H1 (cell line): ENCODE results near the gene KCNH1.

Experiments used
- BCL11A ChIP-seq, 2 experiments: IDR thresholded peaks; one replicate each; pipeline ENCODE4 v1.6.1; 2011; ENCODE audit warnings: low read depth in 2 of 2, low read length in 2 of 2, mild to moderate bottlenecking in 2 of 2
- GABPA ChIP-seq: IDR thresholded peaks from 2 replicates; pipeline ENCODE4 v1.6.1; 2011; ENCODE audit warnings: mild to moderate bottlenecking, low read length, moderate library complexity, borderline replicate concordance; ENCODE audit not compliant: insufficient read depth
- JUND ChIP-seq: IDR thresholded peaks from 2 replicates; pipeline ENCODE4 v1.6.1; 2011; ENCODE audit warnings: mild to moderate bottlenecking, improper control_type of control experiment, low read length
- KDM1A ChIP-seq: fragments of 200-600, 300-600 bp; sonication (generic); IDR thresholded peaks from 2 replicates; pipeline ENCODE4 v1.7.1; 2016; ENCODE audit warnings: mild to moderate bottlenecking, low read length, borderline replicate concordance
- MAFK ChIP-seq: IDR thresholded peaks from 2 replicates; pipeline ENCODE4 v1.6.1; 2012; ENCODE audit warnings: low read depth, mild to moderate bottlenecking, improper control_type of control experiment, low read length
- MAX ChIP-seq: IDR thresholded peaks from 2 replicates; pipeline ENCODE4 v1.6.1; 2012; ENCODE audit warnings: inconsistent platforms
- POLR2A ChIP-seq, 2 experiments: IDR thresholded peaks; 1 replicate in 1 of 2; 2 replicates in 1 of 2; pipeline ENCODE4 v1.6.1; 2011; ENCODE audit warnings: low read depth in 2 of 2, low read length in 2 of 2, mild to moderate bottlenecking in 2 of 2; ENCODE audit errors: control extremely low read depth in 1 of 2
- RFX5 ChIP-seq: IDR thresholded peaks from 2 replicates; pipeline ENCODE4 v1.6.1; 2011; ENCODE audit warnings: low read depth, low read length, improper control_type of control experiment, borderline replicate concordance
- SIN3A ChIP-seq, 2 experiments: IDR thresholded peaks in 1 of 2; conservative IDR thresholded peaks in 1 of 2; 2 replicates each; pipeline ENCODE4 v1.6.1; 2011 to 2012; ENCODE audit warnings: low read length in 2 of 2, improper control_type of control experiment in 1 of 2, low read depth in 1 of 2, mild to moderate bottlenecking in 1 of 2
- SP4 ChIP-seq: IDR thresholded peaks from 2 replicates; pipeline ENCODE4 v1.6.1; 2012; ENCODE audit warnings: low read length, inconsistent platforms
- TAF1 ChIP-seq: IDR thresholded peaks from 2 replicates; pipeline ENCODE4 v1.6.1; 2011; ENCODE audit warnings: mild to moderate bottlenecking, low read depth, low read length
- TBP ChIP-seq: IDR thresholded peaks from 2 replicates; pipeline ENCODE4 v1.6.1; 2011; ENCODE audit warnings: low read depth, low read length, improper control_type of control experiment
- YY1 ChIP-seq: IDR thresholded peaks from 2 replicates; pipeline ENCODE4 v1.6.1; 2011; ENCODE audit warnings: low read depth, mild to moderate bottlenecking, low read length
- TF ChIP-seq, protein P1 (sequence below), 3 experiments: IDR thresholded peaks; 1 replicate in 2 of 3; 2 replicates in 1 of 3; pipeline versions ENCODE4 v1.5.1 to v1.6.1; 2011; ENCODE audit warnings: low read length in 3 of 3, mild to moderate bottlenecking in 3 of 3, inconsistent platforms in 2 of 3, low read depth in 1 of 3, moderate library complexity in 1 of 3; ENCODE audit not compliant: insufficient read depth in 1 of 3; ENCODE audit errors: control extremely low read depth in 1 of 3

GRCh38 chr1:210978316-210978973, 155.5 kb downstream of the KCNH1 start:
- TF ChIP-seq POLR2A (IDR thresholded peaks at IDR 0.05; ENCODE audit: control extremely low read depth in 1 of 2, low read depth in 2 of 2, low read length in 2 of 2), result no peak
- TF ChIP-seq, protein P1, sequence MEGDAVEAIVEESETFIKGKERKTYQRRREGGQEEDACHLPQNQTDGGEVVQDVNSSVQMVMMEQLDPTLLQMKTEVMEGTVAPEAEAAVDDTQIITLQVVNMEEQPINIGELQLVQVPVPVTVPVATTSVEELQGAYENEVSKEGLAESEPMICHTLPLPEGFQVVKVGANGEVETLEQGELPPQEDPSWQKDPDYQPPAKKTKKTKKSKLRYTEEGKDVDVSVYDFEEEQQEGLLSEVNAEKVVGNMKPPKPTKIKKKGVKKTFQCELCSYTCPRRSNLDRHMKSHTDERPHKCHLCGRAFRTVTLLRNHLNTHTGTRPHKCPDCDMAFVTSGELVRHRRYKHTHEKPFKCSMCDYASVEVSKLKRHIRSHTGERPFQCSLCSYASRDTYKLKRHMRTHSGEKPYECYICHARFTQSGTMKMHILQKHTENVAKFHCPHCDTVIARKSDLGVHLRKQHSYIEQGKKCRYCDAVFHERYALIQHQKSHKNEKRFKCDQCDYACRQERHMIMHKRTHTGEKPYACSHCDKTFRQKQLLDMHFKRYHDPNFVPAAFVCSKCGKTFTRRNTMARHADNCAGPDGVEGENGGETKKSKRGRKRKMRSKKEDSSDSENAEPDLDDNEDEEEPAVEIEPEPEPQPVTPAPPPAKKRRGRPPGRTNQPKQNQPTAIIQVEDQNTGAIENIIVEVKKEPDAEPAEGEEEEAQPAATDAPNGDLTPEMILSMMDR (IDR thresholded peaks at IDR 0.05; ENCODE audit: control extremely low read depth in 1 of 3, insufficient read depth in 1 of 3, low read depth in 1 of 3, low read length in 3 of 3), result no peak
- no peak for TF ChIP-seq GABPA
- TF ChIP-seq TAF1, result no peak
- TF ChIP-seq MAX, result no peak
- no peak for TF ChIP-seq SP4
- no peak for TF ChIP-seq SIN3A (conservative IDR thresholded peaks at IDR 0.05 in 1 of 2, IDR thresholded peaks at IDR 0.05 in 1 of 2; ENCODE audit: low read depth in 1 of 2, low read length in 2 of 2)
- no peak for TF ChIP-seq KDM1A
- no peak for TF ChIP-seq RFX5
- TF ChIP-seq BCL11A (IDR thresholded peaks at IDR 0.05; ENCODE audit: low read depth in 2 of 2, low read length in 2 of 2), result no peak
- no peak for TF ChIP-seq TBP
- TF ChIP-seq MAFK, result no peak
- TF ChIP-seq JUND, result no peak
- TF ChIP-seq YY1, result no peak
